GM12874 (cell line): ENCODE data around the gene IQSEC3.

ENCODE experiments used
- CTCF ChIP-seq: IDR thresholded peaks from 2 replicates; pipeline ENCODE4 v1.5.1; 2011; ENCODE audit warnings: low read depth, mild to moderate bottlenecking, control low read depth, low read length, moderate library complexity; ENCODE audit not compliant: insufficient read depth

Gene IQSEC3

GRCh38 chr12:179885-180284 is 113.3 kb downstream of the IQSEC3 start:
- TF ChIP-seq CTCF = no peak

- TF ChIP-seq CTCF = no peak
These were observed 113.9 kb downstream of the IQSEC3 start for GRCh38 chr12:180445-180844.

GRCh38 chr12:181921-182320 is 115.4 kb downstream of the IQSEC3 start:
- TF ChIP-seq CTCF = no peak

- TF ChIP-seq CTCF = no peak
These were observed 115.9 kb downstream of the IQSEC3 start for GRCh38 chr12:182381-182892.

GRCh38 chr12:184811-185575 is 118.4 kb downstream of the IQSEC3 start:
- no peak for TF ChIP-seq CTCF

GRCh38 chr12:185576-185955 is 119.0 kb downstream of the IQSEC3 start:
- TF ChIP-seq CTCF = no peak

- TF ChIP-seq CTCF = no peak
These were observed 119.5 kb downstream of the IQSEC3 start for GRCh38 chr12:186006-186625.
